C4-2B (cell line): ENCODE data around the gene TPRKB.

Experiments
- ZFX ChIP-seq: fragments of 450-650 bp; IDR thresholded peaks from 2 replicates; pipeline ENCODE4 v1.6.1; 2017
- TF ChIP-seq, protein P1 (sequence below): fragments of 450-650 bp; conservative IDR thresholded peaks from 2 replicates; pipeline ENCODE4 v1.5.1; 2017; ENCODE audit warnings: mild to moderate bottlenecking

- TF ChIP-seq, protein P1, sequence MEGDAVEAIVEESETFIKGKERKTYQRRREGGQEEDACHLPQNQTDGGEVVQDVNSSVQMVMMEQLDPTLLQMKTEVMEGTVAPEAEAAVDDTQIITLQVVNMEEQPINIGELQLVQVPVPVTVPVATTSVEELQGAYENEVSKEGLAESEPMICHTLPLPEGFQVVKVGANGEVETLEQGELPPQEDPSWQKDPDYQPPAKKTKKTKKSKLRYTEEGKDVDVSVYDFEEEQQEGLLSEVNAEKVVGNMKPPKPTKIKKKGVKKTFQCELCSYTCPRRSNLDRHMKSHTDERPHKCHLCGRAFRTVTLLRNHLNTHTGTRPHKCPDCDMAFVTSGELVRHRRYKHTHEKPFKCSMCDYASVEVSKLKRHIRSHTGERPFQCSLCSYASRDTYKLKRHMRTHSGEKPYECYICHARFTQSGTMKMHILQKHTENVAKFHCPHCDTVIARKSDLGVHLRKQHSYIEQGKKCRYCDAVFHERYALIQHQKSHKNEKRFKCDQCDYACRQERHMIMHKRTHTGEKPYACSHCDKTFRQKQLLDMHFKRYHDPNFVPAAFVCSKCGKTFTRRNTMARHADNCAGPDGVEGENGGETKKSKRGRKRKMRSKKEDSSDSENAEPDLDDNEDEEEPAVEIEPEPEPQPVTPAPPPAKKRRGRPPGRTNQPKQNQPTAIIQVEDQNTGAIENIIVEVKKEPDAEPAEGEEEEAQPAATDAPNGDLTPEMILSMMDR = no peak
- TF ChIP-seq ZFX = no peak
Measured at GRCh38 chr2:73718851-73719621, 18.1 kb downstream of the TPRKB start.
